HFFc6 (cell line): ENCODE data around the gene DIO1. TPM values are rescaled to one million over a fixed set of nuclear protein-coding genes. Genes with fewer than 3 reads are reported as not detected.

Experiments used
- DNase-seq: peaks from one replicate; pipeline ENCODE4 v3.0.0-alpha.2; 2018
- H3K27ac Mint-ChIP-seq: 2 replicates; pipeline ENCODE4 v1.8.0; 2020; ENCODE audit warnings: mild to moderate bottlenecking, mixed read lengths
- H3K27me3 Mint-ChIP-seq: 2 replicates; pipeline ENCODE4 v1.8.0; 2021; ENCODE audit warnings: mild to moderate bottlenecking, moderate library complexity, mixed read lengths; ENCODE audit not compliant: insufficient read depth
- H3K36me3 Mint-ChIP-seq: 2 replicates; pipeline ENCODE4 v1.8.0; 2021; ENCODE audit warnings: low read depth, mixed read lengths
- H3K4me1 Mint-ChIP-seq: 2 replicates; pipeline ENCODE4 v1.8.0; 2020; ENCODE audit warnings: low read depth, mixed read lengths
- H3K4me3 Mint-ChIP-seq: 2 replicates; pipeline ENCODE4 v1.8.0; 2020; ENCODE audit warnings: mild to moderate bottlenecking, moderate library complexity, mixed read lengths
- H3K9me3 Mint-ChIP-seq: 2 replicates; pipeline ENCODE4 v1.8.0; 2020; ENCODE audit warnings: mild to moderate bottlenecking, mixed read lengths
- CTCF ChIP-seq: fragments of 200-600 bp; sonication (generic); IDR thresholded peaks from 2 replicates; pipeline ENCODE4 v1.5.0; 2021; ENCODE audit warnings: antibody characterized with exemption, mild to moderate bottlenecking
- total RNA-seq, 6 experiments: library from RNA; stranded (reverse); fragmentation: NEBNext Ultra II Directional; extraction: Animal tissue kit (Norgen Biotek cat#: 25700); gene quantifications; 2 replicates in 1 of 6; 3 replicates in 5 of 6; pipeline ENCODE4 v1.2.3, GENCODE V29; 2021

The DIO1 gene
- total RNA-seq, 6 experiments from 2014 or later = not detected

GRCh38 chr1:53906121-53906520 is 12.1 kb downstream of the DIO1 start:
- Mint-ChIP-seq H3K36me3 (no peaks in the 10 kb centered on the region), H3K4me1 (peaks cover 9% of the 10 kb centered on the region), H3K27ac (no peak overlapping the region), H3K4me3 (no peak overlapping the region), H3K27me3 (no peaks in the 10 kb centered on the region), H3K9me3 (no peaks in the 10 kb centered on the region)
- TF ChIP-seq CTCF = no peak
- DNase-seq = no peak

- no peaks in the 10 kb centered on the region for H3K9me3 Mint-ChIP-seq
- no peak overlapping the region for H3K4me3 Mint-ChIP-seq
- DNase-seq = no peak
- H3K27me3 Mint-ChIP-seq = no peaks in the 10 kb centered on the region
- TF ChIP-seq CTCF = no peak
- no peak overlapping the region for H3K27ac Mint-ChIP-seq
- H3K4me1 Mint-ChIP-seq = peaks cover 9% of the 10 kb centered on the region
- no peaks in the 10 kb centered on the region for H3K36me3 Mint-ChIP-seq
These were observed 16.0 kb downstream of the DIO1 start for GRCh38 chr1:53909946-53910345.

- DNase-seq = no peak
- Mint-ChIP-seq H3K4me1 (peaks cover 9% of the 10 kb centered on the region), H3K27ac (no peak overlapping the region), H3K9me3 (no peaks in the 10 kb centered on the region), H3K27me3 (no peaks in the 10 kb centered on the region; the same call in 1 of the 2 replicates), H3K36me3 (no peaks in the 10 kb centered on the region), H3K4me3 (no peak overlapping the region)
- no peak for TF ChIP-seq CTCF
These were observed 17.5 kb downstream of the DIO1 start for GRCh38 chr1:53911442-53911841.

- H3K4me1 Mint-ChIP-seq = peaks cover 9% of the 10 kb centered on the region
- TF ChIP-seq CTCF = no peak
- H3K27ac Mint-ChIP-seq = no peak overlapping the region
- H3K4me3 Mint-ChIP-seq = no peak overlapping the region
- DNase-seq = no peak
- H3K9me3 Mint-ChIP-seq = no peaks in the 10 kb centered on the region
- no peaks in the 10 kb centered on the region for H3K36me3 Mint-ChIP-seq
- no peaks in the 10 kb centered on the region; the same call in 1 of the 2 replicates for H3K27me3 Mint-ChIP-seq
These were observed 19.5 kb downstream of the DIO1 start for GRCh38 chr1:53913352-53914033.

GRCh38 chr1:53918343-53918742 is 24.4 kb downstream of the DIO1 start:
- Mint-ChIP-seq H3K27me3 (no peaks in the 10 kb centered on the region; the same call in none of the 2 replicates), H3K4me3 (no peak overlapping the region), H3K27ac (no peak overlapping the region), H3K4me1 (peaks cover 16% of the 10 kb centered on the region), H3K36me3 (peaks cover 13% of the 10 kb centered on the region), H3K9me3 (no peaks in the 10 kb centered on the region)
- DNase-seq = no peak
- no peak for TF ChIP-seq CTCF
